H1 (cell line): ENCODE measurements around the gene ZNF888. TPM values are rescaled to one million over a fixed set of nuclear protein-coding genes. Genes with fewer than 3 reads are reported as not detected.

ENCODE experiments used
- CTCF ChIA-PET: fragments of 300-600 bp; sonication (Branson Sonifier 250); formaldehyde crosslinking; loops from one replicate; lab custom pipeline; 2021; ENCODE audit not compliant: partially characterized antibody; lab: Charles Lee
- POLR2A ChIA-PET: fragments of 300-600 bp; sonication (Branson Sonifier 250); formaldehyde crosslinking; loops from one replicate; lab custom pipeline; 2021; ENCODE audit warnings: inconsistent platforms; ENCODE audit not compliant: partially characterized antibody; lab: Charles Lee
- DNase-seq, 2 experiments: peaks; one replicate each; pipeline versions ENCODE4 v3.0.0 to v3.0.0-alpha.2; 2010 to 2022; ENCODE audit warnings: low spot score in 2 of 2, low read depth in 1 of 2, mixed read lengths in 1 of 2
- FAIRE-seq: peaks from 2 replicates; lab custom pipeline; 2011; peaks lifted over from hg19 to GRCh38; lab: Jason Lieb, UNC
- H2AFZ ChIP-seq: 2 replicates; pipeline ENCODE4 v1.8.1; 2012; ENCODE audit warnings: low read length, inconsistent platforms
- H2AK5ac ChIP-seq: 2 replicates; pipeline ENCODE4 v1.6.1; 2013; ENCODE audit warnings: low read depth, low read length
- H2BK120ac ChIP-seq: replicated peaks from 2 replicates; pipeline ENCODE3; 2013; ENCODE audit warnings: low read depth, low read length, inconsistent platforms
- H2BK12ac ChIP-seq: 2 replicates; pipeline ENCODE4 v1.6.1; 2013; ENCODE audit warnings: low read depth, low read length
- H2BK15ac ChIP-seq: 2 replicates; pipeline ENCODE4 v1.6.1; 2013; ENCODE audit warnings: low read length
- H2BK20ac ChIP-seq: 2 replicates; pipeline ENCODE4 v1.6.1; 2013; ENCODE audit warnings: low read length
- H2BK5ac ChIP-seq: 2 replicates; pipeline ENCODE4 v1.6.1; 2013; ENCODE audit warnings: low read depth, low read length
- H3K14ac ChIP-seq: 2 replicates; pipeline ENCODE4 v1.6.1; 2013; ENCODE audit warnings: inconsistent platforms; ENCODE audit not compliant: insufficient read length
- H3K18ac ChIP-seq: 2 replicates; pipeline ENCODE4 v1.6.1; 2013; ENCODE audit warnings: low read length; ENCODE audit errors: extremely low read depth
- H3K23ac ChIP-seq: 2 replicates; pipeline ENCODE4 v1.6.1; 2013; ENCODE audit warnings: inconsistent platforms; ENCODE audit not compliant: insufficient read length
- H3K23me2 ChIP-seq: 2 replicates; pipeline ENCODE4 v1.6.1; 2013; ENCODE audit warnings: low read depth, low read length
- H3K27ac ChIP-seq: 2 replicates; pipeline ENCODE4 v1.6.1; 2011; ENCODE audit warnings: low read depth, low read length, inconsistent platforms
- H3K27me3 ChIP-seq, 4 experiments: replicated peaks in 1 of 4; 1 replicate in 1 of 4; 2 replicates in 3 of 4; pipeline versions ENCODE4 v1.6.1 to v1.8.1; 2011 to 2013; ENCODE audit warnings: low read length in 3 of 4, mild to moderate bottlenecking in 3 of 4, inconsistent platforms in 2 of 4, mixed read lengths in 2 of 4, moderate library complexity in 1 of 4; ENCODE audit not compliant: control insufficient read depth in 3 of 4, insufficient read depth in 3 of 4; ENCODE audit errors: extremely low read depth in 1 of 4
- H3K36me3 ChIP-seq, 4 experiments: 2 replicates each; pipeline versions ENCODE4 v1.6.1 to v1.8.1; 2011 to 2013; ENCODE audit warnings: mild to moderate bottlenecking in 4 of 4, low read length in 3 of 4, moderate library complexity in 2 of 4, control low read depth in 1 of 4, inconsistent platforms in 1 of 4; ENCODE audit not compliant: insufficient read depth in 4 of 4, control insufficient read depth in 2 of 4
- H3K4ac ChIP-seq: replicated peaks from 2 replicates; pipeline ENCODE3; 2013; ENCODE audit warnings: low read length, low read depth, mixed read lengths, inconsistent platforms; ENCODE audit not compliant: insufficient read length
- H3K4me1 ChIP-seq, 4 experiments: replicated peaks in 1 of 4; 1 replicate in 1 of 4; 2 replicates in 3 of 4; pipeline versions ENCODE4 v1.6.1 to v1.8.1; 2011 to 2013; ENCODE audit warnings: low read length in 3 of 4, inconsistent platforms in 2 of 4, mixed read lengths in 1 of 4; ENCODE audit not compliant: insufficient read depth in 4 of 4, control insufficient read depth in 3 of 4
- H3K4me2 ChIP-seq, 2 experiments: 2 replicates each; pipeline versions ENCODE4 v1.6.1 to v1.8.1; 2011 to 2013; ENCODE audit warnings: low read depth in 2 of 2, low read length in 2 of 2, control low read depth in 1 of 2, inconsistent platforms in 1 of 2, mild to moderate bottlenecking in 1 of 2; ENCODE audit not compliant: insufficient read depth in 1 of 2
- H3K4me3 ChIP-seq, 4 experiments: fragments of 200-600, 300-600 bp in 1 of 4; sonication (generic), shearing (Covaris generic), sonication (Bioruptor Twin) in 1 of 4; 2 replicates each; pipeline versions ENCODE4 v1.5.1 to v1.8.1; 2011 to 2016; ENCODE audit warnings: low read length in 4 of 4, low read depth in 3 of 4, control low read depth in 2 of 4, inconsistent platforms in 2 of 4, mild to moderate bottlenecking in 2 of 4, mixed read lengths in 1 of 4, moderate library complexity in 1 of 4; ENCODE audit not compliant: insufficient read depth in 2 of 4; ENCODE audit errors: extremely low read depth in 1 of 4
- H3K56ac ChIP-seq: replicated peaks from 2 replicates; pipeline ENCODE3; 2013; ENCODE audit warnings: low read depth, mild to moderate bottlenecking, mixed read lengths, low read length, inconsistent platforms; ENCODE audit not compliant: insufficient read length
- H3K79me1 ChIP-seq: 2 replicates; pipeline ENCODE4 v1.6.1; 2013; ENCODE audit warnings: low read depth, low read length, control low read depth
- H3K79me2 ChIP-seq, 2 experiments: 2 replicates each; pipeline versions ENCODE4 v1.6.1 to v1.8.1; 2012 to 2013; ENCODE audit warnings: low read length in 2 of 2, mild to moderate bottlenecking in 2 of 2, inconsistent platforms in 1 of 2; ENCODE audit not compliant: insufficient read depth in 2 of 2, control insufficient read depth in 1 of 2
- H3K9ac ChIP-seq, 4 experiments: replicated peaks in 1 of 4; 1 replicate in 1 of 4; 2 replicates in 3 of 4; pipeline versions ENCODE4 v1.6.1 to v1.8.1; 2011 to 2013; ENCODE audit warnings: low read depth in 3 of 4, low read length in 3 of 4, control low read depth in 2 of 4, mild to moderate bottlenecking in 2 of 4, moderate library complexity in 2 of 4, inconsistent platforms in 1 of 4; ENCODE audit errors: extremely low read depth in 1 of 4
- H3K9me3 ChIP-seq, 2 experiments: 2 replicates each; pipeline versions ENCODE4 v1.6.1 to v1.8.1; 2012 to 2013; ENCODE audit warnings: mild to moderate bottlenecking in 2 of 2, moderate library complexity in 2 of 2, control low read depth in 1 of 2, inconsistent platforms in 1 of 2, low read depth in 1 of 2, low read length in 1 of 2, mixed read lengths in 1 of 2; ENCODE audit not compliant: insufficient read depth in 2 of 2
- H4K20me1 ChIP-seq, 2 experiments: replicated peaks in 1 of 2; 2 replicates each; pipeline versions ENCODE3 to v1.8.1; 2011 to 2013; ENCODE audit warnings: inconsistent platforms in 2 of 2, low read length in 2 of 2, mild to moderate bottlenecking in 1 of 2; ENCODE audit not compliant: insufficient read depth in 2 of 2, control insufficient read depth in 1 of 2
- H4K5ac ChIP-seq: 2 replicates; pipeline ENCODE4 v1.6.1; 2013; ENCODE audit warnings: low read length, low read depth, mixed read lengths, inconsistent platforms; ENCODE audit not compliant: insufficient read length
- H4K8ac ChIP-seq: 2 replicates; pipeline ENCODE4 v1.8.0; 2013; ENCODE audit warnings: mild to moderate bottlenecking, moderate library complexity, low read length, inconsistent platforms; ENCODE audit not compliant: insufficient read depth; ENCODE audit errors: extremely low read depth
- H4K91ac ChIP-seq: replicated peaks from 2 replicates; pipeline ENCODE3; 2013; ENCODE audit warnings: low read length, mixed read lengths, inconsistent platforms; ENCODE audit not compliant: insufficient read length
- KDM1A ChIP-seq: fragments of 200-600, 300-600 bp; sonication (generic); IDR thresholded peaks from 2 replicates; pipeline ENCODE4 v1.7.1; 2016; ENCODE audit warnings: mild to moderate bottlenecking, low read length, borderline replicate concordance
- NANOG ChIP-seq: IDR thresholded peaks from 2 replicates; pipeline ENCODE4 v1.6.1; 2011; ENCODE audit warnings: low read length, low read depth, mild to moderate bottlenecking, inconsistent platforms; ENCODE audit not compliant: insufficient read depth, poor library complexity, severe bottlenecking
- POU5F1 ChIP-seq: IDR thresholded peaks from 2 replicates; pipeline ENCODE4 v1.6.1; 2011; ENCODE audit warnings: low read depth, mild to moderate bottlenecking, low read length, moderate library complexity
- RAD21 ChIP-seq, 2 experiments: IDR thresholded peaks in 1 of 2; conservative IDR thresholded peaks in 1 of 2; 2 replicates each; pipeline ENCODE4 v1.6.1; 2011; ENCODE audit warnings: low read depth in 2 of 2, low read length in 2 of 2, improper control_type of control experiment in 1 of 2, inconsistent platforms in 1 of 2, mild to moderate bottlenecking in 1 of 2, moderate library complexity in 1 of 2
- SUZ12 ChIP-seq: fragments of 200-600 bp; sonication (generic); IDR thresholded peaks from 2 replicates; pipeline ENCODE4 v1.6.1; 2012; ENCODE audit warnings: mild to moderate bottlenecking, inconsistent platforms, low read length, moderate library complexity, mixed read lengths
- WGBS, 2 experiments: shearing (Covaris generic) in 1 of 2; methylation state at CpG; one replicate each; pipeline versions ENCODE4 v1.1.6 to v1.1.7; 2013 to 2015; ENCODE audit warnings: low lambda C conversion rate in 2 of 2, mixed read lengths in 2 of 2, inconsistent platforms in 1 of 2, low coverage in 1 of 2, missing lambda C conversion rate in 1 of 2; ENCODE audit not compliant: insufficient replicate concordance in 2 of 2, insufficient coverage in 1 of 2, insufficient read length in 1 of 2; ENCODE audit errors: extremely low coverage in 1 of 2, missing lambda C conversion rate in 1 of 2; 5-methylcytosine and 5-hydroxymethylcytosine counted together
- polyA plus RNA-seq, 7 experiments: library from polyadenylated mRNA; depleted of rRNA in 3 of 7; stranded (reverse) in 5 of 7; unstranded in 2 of 7; fragments of >200 nt in 5 of 7; fragments of 200-250 nt in 2 of 7; gene quantifications; 1 replicate in 5 of 7; 2 replicates in 1 of 7; 4 replicates in 1 of 7; pipeline versions ENCODE4 v1.2.1 to v1.2.3, GENCODE V29; 2011 to 2013; ENCODE audit warnings: missing spikeins in 2 of 7, mixed read lengths in 2 of 7
- total RNA-seq: library from RNA; stranded (reverse); fragmentation: NEBNext Ultra II Directional; extraction: Animal tissue kit (Norgen Biotek cat#: 25700); gene quantifications from 2 replicates; pipeline ENCODE4 v1.2.1, GENCODE V29; 2021
- TF ChIP-seq, protein P1 (sequence below): IDR thresholded peaks from 2 replicates; pipeline ENCODE4 v1.6.1; 2011; ENCODE audit warnings: low read depth, mild to moderate bottlenecking, low read length; ENCODE audit not compliant: insufficient read depth

The ZNF888 gene
- total and polyA plus RNA-seq, 2 of the 8 experiments (the other 6 are each of a cell fraction or from before 2014, with no cell fraction given): 1.1 to 8.6 TPM

DNA sequence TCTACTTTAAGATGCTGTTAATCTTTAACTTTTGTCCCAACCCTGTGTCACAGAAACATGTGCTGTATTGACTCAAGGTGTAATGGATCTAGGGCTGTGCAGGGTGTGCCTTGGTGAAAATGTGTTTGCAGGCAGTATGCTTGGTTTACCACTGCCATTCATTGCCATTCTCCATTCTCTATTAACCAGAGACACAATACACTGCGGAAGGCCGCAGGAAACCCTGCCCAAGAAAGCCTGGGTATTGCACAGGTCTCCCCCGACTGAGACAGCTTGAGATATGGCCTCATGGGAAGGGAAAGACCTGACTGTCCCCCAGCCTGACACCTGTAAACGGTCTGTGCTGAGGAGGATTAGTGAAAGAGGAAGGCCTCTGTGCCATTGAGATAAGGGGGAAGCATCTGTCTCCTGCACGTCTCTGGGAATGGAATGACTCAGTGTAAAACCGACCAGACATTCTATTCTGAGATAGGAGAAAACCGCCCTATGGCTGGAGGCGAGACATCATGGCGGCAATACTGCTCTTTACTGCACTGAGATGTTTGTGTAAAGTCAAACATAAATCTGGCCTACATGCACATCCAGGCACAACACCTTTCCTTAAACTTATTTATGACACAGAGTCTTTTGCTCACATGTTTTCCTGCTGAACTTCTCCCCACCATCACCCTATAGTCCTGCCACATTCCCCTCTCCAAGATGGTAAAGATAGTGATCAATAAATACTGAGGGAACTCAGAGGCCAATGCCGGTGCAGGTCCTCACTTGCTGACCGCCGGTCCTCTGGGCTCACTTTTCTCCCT lies 13.1 kb upstream of the ZNF888 start:
- Histone ChIP-seq H3K14ac (no peak overlapping the region), H3K56ac (no peak overlapping the region), H4K20me1 (peaks cover 0 to 8% of the 10 kb centered on the region in 2 experiments), H3K79me2 (peaks cover 0 to 38% of the 10 kb centered on the region in 2 experiments; a peak in 2 of 4 replicates), H3K27ac (no peak overlapping the region), H2AK5ac (no peak overlapping the region), H4K5ac (no peak overlapping the region), H3K23me2 (no peaks in the 10 kb centered on the region), H3K79me1 (peaks cover 5% of the 10 kb centered on the region), H3K18ac (no peak overlapping the region), H3K4me2 (no peak overlapping the region), H3K27me3 (no peaks in the 10 kb centered on the region), H2BK20ac (no peak overlapping the region), H2BK5ac (no peak overlapping the region), H4K8ac (no peak overlapping the region), H3K4me1 (no peaks in the 10 kb centered on the region), H3K4me3 (no peak overlapping the region), H2BK120ac (no peak overlapping the region), H2AFZ (no peak overlapping the region), H2BK15ac (no peak overlapping the region), H3K23ac (no peak overlapping the region), H3K4ac (no peak overlapping the region), H4K91ac (no peak overlapping the region), H3K36me3 (peaks cover 0 to 7% (median 4%) of the 10 kb centered on the region in 4 experiments; a peak in 4 of 8 replicates), H2BK12ac (no peak overlapping the region), H3K9me3 (no peaks in the 10 kb centered on the region), H3K9ac (no peak overlapping the region)
- DNase-seq (no peak), FAIRE-seq (no peak)
- CTCF ChIA-PET: no interaction called here
- POLR2A ChIA-PET: interaction anchor here (0.8 kb wide), 1 partner anchor 11 kb away, joined by 3 read pairs; no protein-coding TSS in a partner anchor
- TF ChIP-seq NANOG (no peak), POU5F1 (no peak), SUZ12 (no peak), KDM1A (no peak), RAD21 (IDR thresholded peaks at IDR 0.05 in 1 of 2, conservative IDR thresholded peaks at IDR 0.05 in 1 of 2; ENCODE audit: low read depth in 2 of 2, low read length in 2 of 2) (no peak)
- TF ChIP-seq, protein P1, sequence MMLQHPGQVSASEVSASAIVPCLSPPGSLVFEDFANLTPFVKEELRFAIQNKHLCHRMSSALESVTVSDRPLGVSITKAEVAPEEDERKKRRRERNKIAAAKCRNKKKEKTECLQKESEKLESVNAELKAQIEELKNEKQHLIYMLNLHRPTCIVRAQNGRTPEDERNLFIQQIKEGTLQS: no peak
- WGBS, 2 experiments: 86% methylated on average over 12 of the region's 12 CpGs; no CpG with 5 or more reads in 1 of the 2 experiments
